GM18517 (cell line): ENCODE data around the gene CDC16.
"Not testable (repeated sequence)": the region's sequence is repeated elsewhere in the genome, so short reads cannot be mapped to it uniquely, and the experiment has no call there.

Experiments used
- ATAC-seq: cut with Tn5 transposase; IDR thresholded peaks from one replicate; pipeline ENCODE4 v1.9.1; 2021; ENCODE audit warnings: mild to moderate bottlenecking, moderate library complexity; ENCODE audit not compliant: unreplicated experiment

The CDC16 gene, protein sequence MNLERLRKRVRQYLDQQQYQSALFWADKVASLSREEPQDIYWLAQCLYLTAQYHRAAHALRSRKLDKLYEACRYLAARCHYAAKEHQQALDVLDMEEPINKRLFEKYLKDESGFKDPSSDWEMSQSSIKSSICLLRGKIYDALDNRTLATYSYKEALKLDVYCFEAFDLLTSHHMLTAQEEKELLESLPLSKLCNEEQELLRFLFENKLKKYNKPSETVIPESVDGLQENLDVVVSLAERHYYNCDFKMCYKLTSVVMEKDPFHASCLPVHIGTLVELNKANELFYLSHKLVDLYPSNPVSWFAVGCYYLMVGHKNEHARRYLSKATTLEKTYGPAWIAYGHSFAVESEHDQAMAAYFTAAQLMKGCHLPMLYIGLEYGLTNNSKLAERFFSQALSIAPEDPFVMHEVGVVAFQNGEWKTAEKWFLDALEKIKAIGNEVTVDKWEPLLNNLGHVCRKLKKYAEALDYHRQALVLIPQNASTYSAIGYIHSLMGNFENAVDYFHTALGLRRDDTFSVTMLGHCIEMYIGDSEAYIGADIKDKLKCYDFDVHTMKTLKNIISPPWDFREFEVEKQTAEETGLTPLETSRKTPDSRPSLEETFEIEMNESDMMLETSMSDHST

DNA sequence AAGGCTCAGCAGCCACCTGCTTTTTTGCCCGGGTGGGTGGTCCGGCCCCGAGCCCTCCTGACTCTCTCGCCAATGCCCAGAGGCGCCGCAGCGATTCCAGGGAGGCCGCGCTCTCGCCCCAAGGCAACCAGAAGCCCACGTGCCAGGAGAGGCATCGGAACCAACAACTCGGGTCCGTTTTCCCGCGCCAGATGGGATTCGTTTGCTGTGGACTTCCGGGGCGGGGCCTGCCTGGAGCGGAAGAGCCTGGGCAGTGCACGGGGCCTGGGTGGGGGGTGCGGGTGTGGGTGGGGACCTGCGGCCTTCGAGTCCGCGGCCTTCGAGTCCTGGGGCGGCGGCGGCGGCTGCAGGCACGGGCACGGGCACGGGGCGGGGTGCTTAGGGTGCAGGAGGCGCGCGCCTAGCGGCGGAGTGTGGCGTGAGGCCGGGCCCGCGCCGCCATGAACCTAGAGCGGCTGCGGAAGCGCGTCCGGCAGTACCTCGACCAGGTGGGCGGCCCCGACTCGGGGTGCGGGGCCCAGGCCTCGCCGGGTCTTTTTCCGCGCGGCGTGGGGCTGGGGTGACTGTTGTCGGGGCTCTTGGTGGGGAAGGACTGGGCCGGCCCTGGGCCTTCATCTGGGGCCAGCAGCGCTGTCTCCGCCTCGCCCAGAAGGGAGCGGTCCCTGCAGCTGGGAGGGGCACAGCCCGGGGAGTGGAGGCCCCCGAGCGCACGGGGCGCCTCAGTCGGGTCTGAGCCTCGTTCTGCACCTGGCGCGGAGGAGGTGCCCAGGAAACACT, at the start of gene CDC16:
Gene CDC16 (plus strand): TSS at position 253 of the 777 bp plus-strand sequence. CDS start 188 bp downstream, at position 441.
- peak; percentile 70 for ATAC-seq

- ATAC-seq, result no peak
Measured at GRCh38 chr13:114185182-114185971, 49.3 kb upstream of the CDC16 start.

GRCh38 chr13:114194853-114195252, 39.8 kb upstream of the CDC16 start:
- ATAC-seq, result no peak

- ATAC-seq, result no peak
Measured at GRCh38 chr13:114196629-114197028, 38.1 kb upstream of the CDC16 start.

DNA sequence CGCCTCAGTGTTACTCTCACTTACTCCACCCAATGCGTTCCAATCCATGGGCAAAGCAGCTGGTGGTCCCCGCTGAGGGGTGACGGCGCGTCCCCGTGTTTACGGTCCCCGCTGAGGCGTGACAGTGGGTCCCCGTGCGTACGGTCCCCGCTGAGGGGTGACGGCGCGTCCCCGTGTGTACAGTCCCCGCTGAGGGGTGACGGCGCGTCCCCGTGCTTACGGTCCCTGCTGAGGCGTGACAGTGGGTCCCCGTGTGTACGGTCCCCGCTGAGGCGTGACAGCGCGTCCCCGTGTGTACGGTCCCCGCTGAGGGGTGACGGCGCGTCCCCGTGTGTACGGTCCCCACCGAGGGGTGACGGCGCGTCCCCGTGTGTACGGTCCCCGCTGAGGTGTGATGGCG, 36.1 kb upstream of the CDC16 start:
- no peak for ATAC-seq

GRCh38 chr13:114199526-114199925, 35.2 kb upstream of the CDC16 start:
- ATAC-seq, result not testable (repeated sequence)

DNA sequence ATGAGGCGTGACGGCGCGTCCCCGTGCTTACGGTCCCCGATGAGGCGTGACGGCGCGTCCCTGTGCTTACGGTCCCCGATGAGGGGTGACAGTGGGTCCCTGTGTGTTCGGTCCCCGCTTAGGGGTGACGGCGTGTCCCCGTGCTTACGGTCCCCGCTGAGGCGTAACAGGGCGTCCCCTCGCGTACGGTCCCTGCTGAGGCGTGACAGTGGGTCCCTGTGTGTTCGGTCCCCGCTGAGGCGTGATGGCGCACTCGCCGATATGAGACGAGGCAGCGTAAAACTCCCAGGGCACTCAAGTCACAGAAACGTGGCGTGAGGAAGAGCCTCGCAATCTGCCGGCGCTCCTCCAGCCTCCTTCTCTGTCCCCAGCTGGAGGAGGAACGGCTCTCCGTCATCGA, 34.7 kb upstream of the CDC16 start:
- no peak for ATAC-seq

DNA sequence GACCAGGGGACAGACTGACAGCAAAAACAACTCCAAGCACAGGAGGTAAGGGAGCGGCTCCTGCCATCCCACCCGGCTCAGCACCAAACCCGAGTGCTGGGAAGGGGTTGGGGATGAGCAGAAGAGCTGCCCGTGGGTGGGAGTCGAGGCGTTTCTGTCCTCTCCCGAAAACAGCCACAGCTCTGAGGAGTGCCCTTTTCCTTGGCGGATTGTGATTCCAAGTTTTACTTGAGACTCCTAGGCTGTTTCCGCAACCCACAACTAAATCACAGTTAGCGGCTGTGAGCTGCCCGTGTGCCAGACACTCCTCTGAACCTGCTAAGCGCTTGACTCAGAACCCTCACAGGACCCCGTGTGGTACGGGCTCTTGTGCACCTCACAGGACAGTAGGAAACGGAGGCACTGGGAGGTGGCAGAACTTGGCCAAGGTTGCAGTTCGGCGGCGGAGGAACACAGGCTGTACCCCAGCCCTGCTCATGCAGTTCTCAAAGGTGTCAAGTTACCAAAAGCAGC, 34.2 kb upstream of the CDC16 start:
- ATAC-seq, result no peak

- no peak for ATAC-seq
Measured at GRCh38 chr13:114202581-114202980, 32.1 kb upstream of the CDC16 start.

DNA sequence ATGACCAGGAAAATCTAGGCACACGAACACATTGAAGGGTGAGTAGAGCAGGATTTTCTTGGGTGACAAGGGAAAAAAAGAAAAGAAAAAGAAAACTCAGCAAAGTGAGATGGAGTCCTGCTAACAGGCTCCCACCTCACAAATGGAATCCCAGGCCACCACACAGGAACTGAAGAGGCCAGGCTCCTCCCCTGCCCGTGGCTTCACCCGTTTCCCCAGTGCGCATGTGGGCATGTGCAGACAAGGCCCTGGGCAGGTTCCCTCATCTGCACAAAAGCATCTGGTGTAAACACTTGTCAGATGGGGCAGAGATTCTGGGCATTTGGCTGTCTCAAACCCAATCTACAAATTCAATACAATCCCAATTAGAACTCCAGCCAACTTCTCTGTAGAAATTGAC, 31.2 kb upstream of the CDC16 start:
- ATAC-seq, result no peak

GRCh38 chr13:114204894-114205293, 29.8 kb upstream of the CDC16 start:
- no peak for ATAC-seq

DNA sequence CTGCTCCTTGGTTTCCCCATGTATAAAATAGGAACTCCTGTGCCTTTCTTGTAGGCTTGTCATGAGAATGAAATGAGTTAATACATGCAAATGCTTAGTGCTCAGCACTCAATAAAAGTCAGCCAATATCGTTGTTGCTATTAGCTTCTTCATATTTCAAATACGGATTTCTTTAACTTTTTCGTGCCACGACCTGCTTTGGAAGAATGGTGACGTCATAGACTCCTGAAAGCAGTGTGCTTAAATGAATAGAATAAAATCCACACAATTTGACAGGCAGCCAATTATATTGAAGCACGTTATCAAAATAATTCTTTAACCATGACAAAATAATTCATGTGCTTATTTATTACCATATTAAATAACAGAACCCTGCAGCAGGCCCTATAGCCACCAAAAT, 26.6 kb upstream of the CDC16 start:
- no peak for ATAC-seq

DNA sequence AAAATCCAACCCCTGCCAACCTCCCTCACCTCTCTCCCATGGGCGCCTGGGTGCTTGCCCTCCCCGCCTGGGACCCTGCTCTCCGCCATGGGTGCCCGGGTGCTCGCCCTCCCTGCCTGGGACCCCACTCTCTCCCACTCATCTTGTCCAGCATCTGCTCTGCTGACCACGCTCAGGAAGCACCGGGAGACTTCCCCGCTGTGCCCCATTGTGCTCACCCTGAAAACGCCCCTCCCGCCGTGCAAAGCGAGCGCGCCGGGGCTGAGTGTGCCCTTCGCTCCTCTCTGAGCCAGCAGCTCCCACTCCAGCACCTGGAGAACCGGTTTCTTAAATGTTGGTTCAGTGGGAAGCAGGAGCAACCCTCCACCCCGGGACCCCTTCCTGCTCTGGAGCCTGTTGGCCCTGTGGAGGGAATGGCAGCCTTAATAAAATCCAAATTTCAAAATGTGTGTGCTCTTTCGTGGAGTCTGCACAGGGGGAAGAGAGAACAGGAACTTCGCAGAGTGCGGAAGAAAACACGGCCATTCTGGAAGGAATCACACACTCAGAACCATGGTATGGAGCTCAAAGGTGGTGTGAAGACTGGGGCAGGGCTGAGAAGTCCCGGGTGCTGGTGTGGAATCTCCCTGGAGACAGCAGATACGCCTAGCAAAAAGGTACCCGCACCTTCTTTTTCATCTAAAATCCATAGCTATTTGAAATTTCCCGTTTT, 23.1 kb upstream of the CDC16 start:
- ATAC-seq, result no peak

DNA sequence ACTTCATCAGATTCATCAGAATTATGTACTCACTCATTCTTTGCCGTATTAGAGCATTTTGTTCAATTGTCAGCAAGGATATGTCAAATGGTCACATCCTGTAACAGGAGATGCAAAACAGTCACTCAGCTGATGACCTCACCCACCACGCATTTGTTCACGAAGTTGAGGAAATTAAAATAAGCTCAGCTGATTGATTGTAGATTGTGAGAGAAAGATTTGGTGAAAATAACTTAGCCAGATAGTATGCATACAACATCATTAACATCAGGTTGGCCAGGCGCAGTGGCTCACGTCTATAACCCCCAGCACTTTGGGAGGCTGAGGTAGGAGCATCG, 22.6 kb upstream of the CDC16 start:
- ATAC-seq, result no peak

DNA sequence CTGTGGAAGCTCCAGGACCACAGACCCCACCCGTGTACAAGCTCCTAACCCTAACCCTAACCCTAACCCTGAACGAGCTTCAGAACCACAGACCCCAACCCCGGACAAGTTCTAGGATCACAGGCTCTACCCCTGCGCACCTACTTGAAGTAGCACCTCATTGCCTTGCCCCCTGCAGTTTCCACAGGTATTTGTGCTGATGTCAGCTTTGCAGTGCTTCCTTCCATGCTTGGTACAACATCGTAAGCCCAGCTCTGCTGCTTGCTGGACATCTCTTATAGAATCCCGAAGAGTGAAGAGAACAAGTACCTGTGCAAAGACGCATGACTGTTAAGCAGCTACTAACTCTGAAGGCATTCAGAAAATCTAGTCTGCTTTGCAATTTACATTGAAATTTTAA, 20.7 kb upstream of the CDC16 start:
- no peak for ATAC-seq

GRCh38 chr13:114219392-114219791, 15.3 kb upstream of the CDC16 start:
- ATAC-seq, result no peak

- ATAC-seq, result no peak
Measured at GRCh38 chr13:114222461-114222968, 12.2 kb upstream of the CDC16 start.

- no peak for ATAC-seq
Measured at GRCh38 chr13:114224201-114224600, 10.5 kb upstream of the CDC16 start.

GRCh38 chr13:114225610-114226009, 9.1 kb upstream of the CDC16 start:
- ATAC-seq, result no peak

DNA sequence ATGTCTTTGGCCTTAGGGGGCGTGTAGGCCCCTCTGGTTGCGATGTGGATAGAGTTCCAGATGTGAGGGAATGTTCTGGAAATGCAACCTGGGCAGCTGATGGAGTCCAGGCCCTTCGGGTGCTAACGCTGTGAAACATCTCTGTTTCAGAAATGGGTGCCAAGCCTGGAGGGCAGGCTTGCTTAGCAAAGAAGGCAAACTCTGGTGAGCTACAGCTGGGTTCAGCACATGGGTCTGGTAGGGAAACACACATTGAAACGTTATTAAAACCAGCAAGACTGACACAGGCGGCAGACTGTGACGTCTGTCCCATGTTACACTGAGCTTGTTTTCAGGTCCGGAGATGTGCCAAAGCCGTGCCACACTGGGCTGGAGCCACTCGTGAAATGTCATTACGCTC, 8.6 kb upstream of the CDC16 start:
- no peak for ATAC-seq
